Measurements from ENCODE around the gene IKBKE. TPM values are rescaled to one million over a fixed set of nuclear protein-coding genes. Genes with fewer than 3 reads are reported as not detected.

Gene IKBKE
- polyA plus RNA-seq, 1 donor from 2014 or later: not detected

DNA sequence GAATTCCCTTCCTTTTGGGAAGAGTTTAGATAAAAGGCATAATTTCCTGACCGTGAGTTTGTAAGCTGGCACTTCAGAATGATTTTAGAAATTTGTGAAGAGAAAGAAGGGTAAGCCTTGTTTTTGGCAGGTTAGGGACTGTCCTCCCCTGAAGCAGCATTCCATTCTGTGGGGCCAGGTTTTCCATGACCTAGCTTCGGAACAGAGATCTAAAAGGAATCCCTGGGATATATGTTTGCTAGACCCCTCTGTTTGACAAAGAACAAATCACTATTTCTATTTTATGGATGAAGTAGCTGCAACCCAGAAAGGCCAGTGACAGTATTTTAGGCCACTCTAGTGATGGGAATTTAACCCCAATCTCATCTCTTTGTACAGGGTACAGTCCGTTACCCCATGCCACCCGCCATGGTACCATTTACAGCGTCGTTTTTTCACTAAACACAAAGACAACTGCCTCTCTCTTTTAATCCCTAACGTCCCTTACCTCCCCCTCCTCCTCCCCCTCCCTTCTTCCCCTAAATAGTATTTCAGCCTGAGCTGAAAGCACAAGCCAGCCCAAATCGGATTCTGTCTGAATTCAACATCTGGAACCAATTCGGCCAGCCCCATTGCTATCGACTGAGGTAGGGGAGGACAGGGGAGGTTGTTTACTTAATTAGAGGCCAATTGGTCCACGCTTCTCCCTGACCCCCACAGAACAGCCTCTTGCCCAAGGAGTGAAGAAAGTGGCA is 23.4 kb upstream of the IKBKE start:
- Histone ChIP-seq H2AFZ (ENCODE audit: low read depth, low read length) (no peak overlapping the region), H3K4me3 (ENCODE audit: low read length) (no peak overlapping the region), H3K27ac (ENCODE audit: low read length) (no peak overlapping the region), H3K9ac (ENCODE audit: low read length) (no peak overlapping the region), H3K9me2 (ENCODE audit: insufficient read depth, low read length) (no peaks in the 10 kb centered on the region), H3K9me3 (ENCODE audit: low read length) (no peaks in the 10 kb centered on the region), H3K4me2 (ENCODE audit: low read length) (no peak overlapping the region), H3K79me2 (replicated peaks; ENCODE audit: insufficient read depth, low read length) (no peaks in the 10 kb centered on the region), H3F3A (ENCODE audit: insufficient read depth, low read length, poor library complexity, severe bottlenecking) (no peaks in the 10 kb centered on the region), H4K20me1 (ENCODE audit: insufficient read depth) (no peaks in the 10 kb centered on the region), H3K27me3 (ENCODE audit: insufficient read depth, low read depth, low read length) (no peaks in the 10 kb centered on the region), H3K36me3 (ENCODE audit: insufficient read depth, low read length) (peaks cover 15% of the 10 kb centered on the region)
- TF ChIP-seq POLR2AphosphoS5 (IDR thresholded peaks at IDR 0.05) (no peak), MXI1 (conservative IDR thresholded peaks at IDR 0.05; ENCODE audit: poor library complexity, severe bottlenecking) (no peak), EZH2 (IDR thresholded peaks at IDR 0.05; ENCODE audit: borderline replicate concordance, insufficient read depth, low read length, poor library complexity, severe bottlenecking) (no peak), EP300 (conservative IDR thresholded peaks at IDR 0.05; ENCODE audit: poor library complexity, severe bottlenecking) (no peak), RAD21 (conservative IDR thresholded peaks at IDR 0.05) (no peak), SMC3 (conservative IDR thresholded peaks at IDR 0.05; ENCODE audit: poor library complexity) (no peak), TAF1 (IDR thresholded peaks at IDR 0.05; ENCODE audit: low read depth) (no peak)
- TF ChIP-seq, protein P1, sequence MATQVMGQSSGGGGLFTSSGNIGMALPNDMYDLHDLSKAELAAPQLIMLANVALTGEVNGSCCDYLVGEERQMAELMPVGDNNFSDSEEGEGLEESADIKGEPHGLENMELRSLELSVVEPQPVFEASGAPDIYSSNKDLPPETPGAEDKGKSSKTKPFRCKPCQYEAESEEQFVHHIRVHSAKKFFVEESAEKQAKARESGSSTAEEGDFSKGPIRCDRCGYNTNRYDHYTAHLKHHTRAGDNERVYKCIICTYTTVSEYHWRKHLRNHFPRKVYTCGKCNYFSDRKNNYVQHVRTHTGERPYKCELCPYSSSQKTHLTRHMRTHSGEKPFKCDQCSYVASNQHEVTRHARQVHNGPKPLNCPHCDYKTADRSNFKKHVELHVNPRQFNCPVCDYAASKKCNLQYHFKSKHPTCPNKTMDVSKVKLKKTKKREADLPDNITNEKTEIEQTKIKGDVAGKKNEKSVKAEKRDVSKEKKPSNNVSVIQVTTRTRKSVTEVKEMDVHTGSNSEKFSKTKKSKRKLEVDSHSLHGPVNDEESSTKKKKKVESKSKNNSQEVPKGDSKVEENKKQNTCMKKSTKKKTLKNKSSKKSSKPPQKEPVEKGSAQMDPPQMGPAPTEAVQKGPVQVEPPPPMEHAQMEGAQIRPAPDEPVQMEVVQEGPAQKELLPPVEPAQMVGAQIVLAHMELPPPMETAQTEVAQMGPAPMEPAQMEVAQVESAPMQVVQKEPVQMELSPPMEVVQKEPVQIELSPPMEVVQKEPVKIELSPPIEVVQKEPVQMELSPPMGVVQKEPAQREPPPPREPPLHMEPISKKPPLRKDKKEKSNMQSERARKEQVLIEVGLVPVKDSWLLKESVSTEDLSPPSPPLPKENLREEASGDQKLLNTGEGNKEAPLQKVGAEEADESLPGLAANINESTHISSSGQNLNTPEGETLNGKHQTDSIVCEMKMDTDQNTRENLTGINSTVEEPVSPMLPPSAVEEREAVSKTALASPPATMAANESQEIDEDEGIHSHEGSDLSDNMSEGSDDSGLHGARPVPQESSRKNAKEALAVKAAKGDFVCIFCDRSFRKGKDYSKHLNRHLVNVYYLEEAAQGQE (IDR thresholded peaks at IDR 0.05; ENCODE audit: borderline replicate concordance): no peak
- TF ChIP-seq, protein P2, sequence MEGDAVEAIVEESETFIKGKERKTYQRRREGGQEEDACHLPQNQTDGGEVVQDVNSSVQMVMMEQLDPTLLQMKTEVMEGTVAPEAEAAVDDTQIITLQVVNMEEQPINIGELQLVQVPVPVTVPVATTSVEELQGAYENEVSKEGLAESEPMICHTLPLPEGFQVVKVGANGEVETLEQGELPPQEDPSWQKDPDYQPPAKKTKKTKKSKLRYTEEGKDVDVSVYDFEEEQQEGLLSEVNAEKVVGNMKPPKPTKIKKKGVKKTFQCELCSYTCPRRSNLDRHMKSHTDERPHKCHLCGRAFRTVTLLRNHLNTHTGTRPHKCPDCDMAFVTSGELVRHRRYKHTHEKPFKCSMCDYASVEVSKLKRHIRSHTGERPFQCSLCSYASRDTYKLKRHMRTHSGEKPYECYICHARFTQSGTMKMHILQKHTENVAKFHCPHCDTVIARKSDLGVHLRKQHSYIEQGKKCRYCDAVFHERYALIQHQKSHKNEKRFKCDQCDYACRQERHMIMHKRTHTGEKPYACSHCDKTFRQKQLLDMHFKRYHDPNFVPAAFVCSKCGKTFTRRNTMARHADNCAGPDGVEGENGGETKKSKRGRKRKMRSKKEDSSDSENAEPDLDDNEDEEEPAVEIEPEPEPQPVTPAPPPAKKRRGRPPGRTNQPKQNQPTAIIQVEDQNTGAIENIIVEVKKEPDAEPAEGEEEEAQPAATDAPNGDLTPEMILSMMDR (IDR thresholded peaks at IDR 0.05; ENCODE audit: poor library complexity, severe bottlenecking): no peak

DNA sequence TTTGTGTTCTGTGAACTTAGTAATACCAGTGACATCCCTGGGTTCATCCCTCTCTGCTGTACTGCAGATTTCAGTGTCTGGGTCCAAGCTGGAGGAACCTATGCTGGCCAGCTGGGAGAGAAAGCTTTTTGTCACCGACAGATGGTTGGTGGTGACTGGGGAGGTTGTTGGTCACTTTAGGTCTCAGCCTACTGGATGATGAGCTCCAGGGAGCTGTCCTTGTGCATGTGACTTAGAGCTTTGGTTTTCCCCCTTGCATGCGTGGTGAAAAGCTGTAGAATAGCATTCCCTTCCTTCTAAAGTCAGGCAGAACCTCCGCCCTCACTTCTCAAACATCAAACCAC is 22.9 kb upstream of the IKBKE start:
- H3K27me3 ChIP-seq (ENCODE audit: insufficient read depth, low read depth, low read length): no peaks in the 10 kb centered on the region
- no peak overlapping the region for H3K27ac ChIP-seq (ENCODE audit: low read length)
- H3K4me2 ChIP-seq (ENCODE audit: low read length): no peak overlapping the region
- H3F3A ChIP-seq (ENCODE audit: insufficient read depth, low read length, poor library complexity, severe bottlenecking): no peaks in the 10 kb centered on the region
- H3K9me3 ChIP-seq (ENCODE audit: low read length): no peaks in the 10 kb centered on the region
- H3K4me3 ChIP-seq (ENCODE audit: low read length): no peak overlapping the region
- no peaks in the 10 kb centered on the region for H3K79me2 ChIP-seq (replicated peaks; ENCODE audit: insufficient read depth, low read length)
- TF ChIP-seq MXI1 (conservative IDR thresholded peaks at IDR 0.05; ENCODE audit: poor library complexity, severe bottlenecking): no peak
- no peak for TF ChIP-seq EP300 (conservative IDR thresholded peaks at IDR 0.05; ENCODE audit: poor library complexity, severe bottlenecking)
- TF ChIP-seq, protein P2 (IDR thresholded peaks at IDR 0.05; ENCODE audit: poor library complexity, severe bottlenecking): no peak
- TF ChIP-seq RAD21 (conservative IDR thresholded peaks at IDR 0.05): no peak
- no peak overlapping the region for H3K9ac ChIP-seq (ENCODE audit: low read length)
- H3K36me3 ChIP-seq (ENCODE audit: insufficient read depth, low read length): peaks cover 13% of the 10 kb centered on the region
- H2AFZ ChIP-seq (ENCODE audit: low read depth, low read length): no peak overlapping the region
- no peaks in the 10 kb centered on the region for H3K9me2 ChIP-seq (ENCODE audit: insufficient read depth, low read length)
- H4K20me1 ChIP-seq (ENCODE audit: insufficient read depth): no peaks in the 10 kb centered on the region
